Frontal cortex (tissue), 4 donors: ENCODE data around the gene MICOS13. TPM values are rescaled to one million over a fixed set of nuclear protein-coding genes. Genes with fewer than 3 reads are reported as not detected.
A peak's percentile ranks its signal among the peaks of the same experiment; 100 is the strongest.

Source experiments
- DNase-seq, 2 donors: peaks; one replicate each; pipeline ENCODE4 v3.0.0; 2012; ENCODE audit warnings: low spot score in 2 of 2
- FAIRE-seq: peaks from 2 replicates; lab custom pipeline; 2012; peaks lifted over from hg19 to GRCh38; lab: Jason Lieb, UNC
- total RNA-seq: library from RNA; depleted of rRNA; stranded (reverse); fragments of >200 nt; gene quantifications from one replicate; pipeline ENCODE4 v1.2.3, GENCODE V29; 2014
- donor health status: control.
- donor health status: control.
- donor health status: control.

The MICOS13 gene
- total RNA-seq = 15.1 TPM

GRCh38 chr19:5680437-5681368 is at the start of gene MICOS13, which contains the start of gene HSD11B1L:
Gene MICOS13, minus strand, starts transcription at chr19:5680516. Its CDS starts 30 bp downstream, at chr19:5680486.
Gene HSD11B1L, plus strand, starts transcription at chr19:5681027. Its CDS starts 3,806 bp downstream, at chr19:5684833.
- DNase-seq (peak; percentile 98 to 99), FAIRE-seq (peak; percentile 62)

GRCh38 chr19:5727453-5728050 is 47.2 kb upstream of the MICOS13 start:
- FAIRE-seq = no peak
- no peak for DNase-seq

GRCh38 chr19:5719961-5720790 is 39.9 kb upstream of the MICOS13 start, which contains the start of the genes CATSPERD and LONP1:
Gene CATSPERD, plus strand, starts transcription at chr19:5720637. Its CDS starts 101 bp downstream, at chr19:5720738.
Gene LONP1, minus strand, starts transcription at chr19:5720146. Its CDS starts 14 bp downstream, at chr19:5720132.
- FAIRE-seq (no peak), DNase-seq (peak; percentile 99 to 100)

GRCh38 chr19:5719274-5719960 is 39.1 kb upstream of the MICOS13 start:
- no peak for FAIRE-seq
- DNase-seq = no peak

- DNase-seq (peak in 1 of 2 donors; percentile 9), FAIRE-seq (no peak)
Measured at GRCh38 chr19:5718579-5719273, 38.4 kb upstream of the MICOS13 start.

- FAIRE-seq = no peak
- no peak for DNase-seq
Measured at GRCh38 chr19:5718037-5718578, 37.8 kb upstream of the MICOS13 start.

- FAIRE-seq (no peak), DNase-seq (no peak)
Measured at GRCh38 chr19:5717215-5717935, 37.1 kb upstream of the MICOS13 start.

- DNase-seq = no peak
- no peak for FAIRE-seq
Measured at GRCh38 chr19:5714816-5715215, 34.5 kb upstream of the MICOS13 start.

- no peak for FAIRE-seq
- no peak for DNase-seq
Measured at GRCh38 chr19:5713228-5713627, 32.9 kb upstream of the MICOS13 start.

- FAIRE-seq = no peak
- DNase-seq = peak in 1 of 2 donors; percentile 10
Measured at GRCh38 chr19:5711713-5712161, 31.4 kb upstream of the MICOS13 start.

GRCh38 chr19:5711025-5711424 is 30.7 kb upstream of the MICOS13 start:
- no peak for FAIRE-seq

GRCh38 chr19:5707576-5708575 is 27.6 kb upstream of the MICOS13 start:
- no peak for FAIRE-seq
- no peak for DNase-seq

More at GRCh38 chr19:5711025-5711424, 30.7 kb upstream of the MICOS13 start:
- no peak for DNase-seq

- DNase-seq (no peak), FAIRE-seq (no peak)
Measured at GRCh38 chr19:5706876-5707573, 26.7 kb upstream of the MICOS13 start.

- FAIRE-seq (no peak), DNase-seq (no peak)
Measured at GRCh38 chr19:5705552-5705951, 25.2 kb upstream of the MICOS13 start.

GRCh38 chr19:5703819-5704818 is 23.8 kb upstream of the MICOS13 start:
- DNase-seq = no peak

More at GRCh38 chr19:5703819-5704818, 23.8 kb upstream of the MICOS13 start:
- FAIRE-seq = no peak
